ENCODE measurements around the gene FERMT1.

DNA sequence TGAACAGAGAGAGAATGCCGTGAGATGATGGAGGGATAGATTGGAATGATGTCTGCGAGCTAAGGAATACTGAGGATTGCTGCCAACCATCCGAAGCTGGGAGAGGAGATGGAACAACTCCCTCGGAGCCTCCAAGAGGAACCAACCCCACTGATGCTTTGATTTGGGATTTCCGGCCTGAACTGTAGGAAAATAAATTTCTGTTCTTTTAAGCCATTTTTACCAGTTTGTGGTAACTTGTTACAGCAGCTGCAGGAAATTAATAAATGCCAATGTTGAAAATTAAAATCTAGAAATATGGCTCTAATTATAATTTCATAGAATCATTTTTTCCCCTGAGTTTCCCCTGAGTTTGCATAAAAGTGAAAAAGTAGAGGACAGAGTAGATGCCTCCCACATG is 83.1 kb downstream of the FERMT1 start:
- TF ChIP-seq, protein P1, sequence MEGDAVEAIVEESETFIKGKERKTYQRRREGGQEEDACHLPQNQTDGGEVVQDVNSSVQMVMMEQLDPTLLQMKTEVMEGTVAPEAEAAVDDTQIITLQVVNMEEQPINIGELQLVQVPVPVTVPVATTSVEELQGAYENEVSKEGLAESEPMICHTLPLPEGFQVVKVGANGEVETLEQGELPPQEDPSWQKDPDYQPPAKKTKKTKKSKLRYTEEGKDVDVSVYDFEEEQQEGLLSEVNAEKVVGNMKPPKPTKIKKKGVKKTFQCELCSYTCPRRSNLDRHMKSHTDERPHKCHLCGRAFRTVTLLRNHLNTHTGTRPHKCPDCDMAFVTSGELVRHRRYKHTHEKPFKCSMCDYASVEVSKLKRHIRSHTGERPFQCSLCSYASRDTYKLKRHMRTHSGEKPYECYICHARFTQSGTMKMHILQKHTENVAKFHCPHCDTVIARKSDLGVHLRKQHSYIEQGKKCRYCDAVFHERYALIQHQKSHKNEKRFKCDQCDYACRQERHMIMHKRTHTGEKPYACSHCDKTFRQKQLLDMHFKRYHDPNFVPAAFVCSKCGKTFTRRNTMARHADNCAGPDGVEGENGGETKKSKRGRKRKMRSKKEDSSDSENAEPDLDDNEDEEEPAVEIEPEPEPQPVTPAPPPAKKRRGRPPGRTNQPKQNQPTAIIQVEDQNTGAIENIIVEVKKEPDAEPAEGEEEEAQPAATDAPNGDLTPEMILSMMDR (IDR thresholded peaks at IDR 0.05) = no peak
- TF ChIP-seq EZH2 (IDR thresholded peaks at IDR 0.05; ENCODE audit: borderline replicate concordance, insufficient read depth, low read depth, low read length, poor library complexity, severe bottlenecking) = no peak

Data from B cell (primary cell).